Activated T-helper 9 cell treated with anti-CD3 and anti-CD28 coated beads, Interleukin-2, amount 50 U/mL, for 16 hours (primary cell): Measurements from ENCODE around the gene DIP2A.
"Not testable (repeated sequence)": the region's sequence is repeated elsewhere in the genome, so short reads cannot be mapped to it uniquely, and the experiment has no call there.

Experiments
- DNase-seq: peaks from one replicate; pipeline ENCODE4 v3.0.0-alpha.2; 2020; ENCODE audit warnings: low read depth

Gene DIP2A

GRCh38 chr21:46482225-46482845 is 23.6 kb downstream of the DIP2A start:
- no peak for DNase-seq

GRCh38 chr21:46482846-46483231 is 24.1 kb downstream of the DIP2A start:
- DNase-seq: no peak

GRCh38 chr21:46483300-46484295 is 24.9 kb downstream of the DIP2A start:
- no peak for DNase-seq

GRCh38 chr21:46486481-46487126 is 27.9 kb downstream of the DIP2A start:
- no peak for DNase-seq

GRCh38 chr21:46489162-46489663 is 30.5 kb downstream of the DIP2A start:
- DNase-seq: no peak

- no peak for DNase-seq
Measured at GRCh38 chr21:46489800-46490199, 31.1 kb downstream of the DIP2A start.

GRCh38 chr21:46491553-46491952 is 32.9 kb downstream of the DIP2A start:
- no peak for DNase-seq

- no peak for DNase-seq
Measured at GRCh38 chr21:46492851-46493250, 34.2 kb downstream of the DIP2A start.

- DNase-seq: no peak
Measured at GRCh38 chr21:46493828-46494227, 35.1 kb downstream of the DIP2A start.

GRCh38 chr21:46498335-46499050 is 39.8 kb downstream of the DIP2A start:
- no peak for DNase-seq

- no peak for DNase-seq
Measured at GRCh38 chr21:46500224-46500861, 41.7 kb downstream of the DIP2A start.

GRCh38 chr21:46503922-46504550 is 45.3 kb downstream of the DIP2A start:
- no peak for DNase-seq

GRCh38 chr21:46504666-46505065 is 46.0 kb downstream of the DIP2A start:
- no peak for DNase-seq

GRCh38 chr21:46507562-46507961 is 48.9 kb downstream of the DIP2A start:
- no peak for DNase-seq

GRCh38 chr21:46509741-46510502 is 51.2 kb downstream of the DIP2A start:
- DNase-seq: no peak

GRCh38 chr21:46515109-46515508 is 56.4 kb downstream of the DIP2A start:
- no peak for DNase-seq

- DNase-seq: no peak
Measured at GRCh38 chr21:46516068-46516467, 57.4 kb downstream of the DIP2A start.

- DNase-seq: no peak
Measured at GRCh38 chr21:46517361-46517760, 58.7 kb downstream of the DIP2A start.

GRCh38 chr21:46518983-46519583 is 60.4 kb downstream of the DIP2A start:
- DNase-seq: no peak

GRCh38 chr21:46527393-46527792 is 68.7 kb downstream of the DIP2A start:
- DNase-seq: not testable (repeated sequence)
